Activated CD4-positive, alpha-beta T cell treated with anti-CD3 and anti-CD28 coated beads, Interleukin-2, amount 50 U/mL, for 4 hours (primary cell): Measurements from ENCODE around the gene ME2.
"Not testable (repeated sequence)": the region's sequence is repeated elsewhere in the genome, so short reads cannot be mapped to it uniquely, and the experiment has no call there.

Experiments
- DNase-seq, 2 experiments: peaks; one replicate each; pipeline ENCODE4 v3.0.0-alpha.2; 2020

ME2 gene

DNA sequence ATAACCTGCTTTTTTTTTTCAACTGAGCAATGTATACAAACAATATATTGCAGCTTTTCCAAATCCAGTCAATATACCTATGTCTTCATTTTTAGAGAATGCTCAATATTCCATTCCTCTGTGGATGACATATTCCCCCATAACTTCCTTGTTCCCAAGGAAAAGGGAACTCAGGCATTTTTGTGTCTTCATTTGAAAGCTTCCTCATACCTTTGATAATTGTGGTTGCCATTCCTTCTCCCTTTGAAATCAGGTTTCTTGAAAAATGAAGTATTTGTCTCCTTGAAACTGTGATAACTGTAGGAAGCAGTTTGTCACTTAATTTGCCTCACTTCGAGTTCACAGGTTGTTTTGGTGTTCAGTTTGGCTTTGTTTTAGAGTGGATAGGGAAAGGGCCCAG lies 102.5 kb downstream of the ME2 start:
- DNase-seq: no peak

DNA sequence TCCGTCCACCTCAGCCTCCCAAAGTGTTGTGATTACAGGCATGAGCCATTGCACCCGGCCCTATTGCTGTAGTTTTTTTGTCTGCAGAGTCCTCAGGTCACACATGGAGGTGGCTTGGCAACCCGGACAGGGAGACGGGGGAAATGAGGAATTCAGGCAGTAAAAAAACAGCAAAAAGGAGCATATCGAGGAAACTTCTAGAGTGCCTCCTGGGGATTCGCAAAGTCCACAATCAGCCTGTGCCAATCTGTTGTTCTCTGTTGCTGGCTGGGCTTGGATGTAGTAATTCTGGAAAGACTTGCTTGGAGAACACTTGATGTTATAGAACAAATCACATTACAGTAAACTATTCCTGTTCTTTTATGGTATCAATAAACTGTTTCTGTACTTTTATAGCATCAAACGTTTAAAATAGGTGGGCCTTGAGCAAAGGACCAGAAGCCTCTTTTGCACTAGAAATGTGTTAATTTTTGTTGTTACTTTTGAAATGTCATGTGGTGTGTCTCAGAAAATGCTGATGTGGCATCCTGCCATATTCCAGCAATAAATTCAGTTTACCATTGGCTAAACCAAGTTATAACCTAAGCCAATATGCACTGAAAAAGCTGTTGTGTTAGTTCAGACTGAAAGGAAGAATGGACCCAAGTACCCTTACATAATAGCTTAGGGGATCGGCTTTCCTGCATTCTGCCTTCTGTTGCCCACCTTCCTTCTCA lies 103.3 kb downstream of the ME2 start:
- DNase-seq: no peak

DNA sequence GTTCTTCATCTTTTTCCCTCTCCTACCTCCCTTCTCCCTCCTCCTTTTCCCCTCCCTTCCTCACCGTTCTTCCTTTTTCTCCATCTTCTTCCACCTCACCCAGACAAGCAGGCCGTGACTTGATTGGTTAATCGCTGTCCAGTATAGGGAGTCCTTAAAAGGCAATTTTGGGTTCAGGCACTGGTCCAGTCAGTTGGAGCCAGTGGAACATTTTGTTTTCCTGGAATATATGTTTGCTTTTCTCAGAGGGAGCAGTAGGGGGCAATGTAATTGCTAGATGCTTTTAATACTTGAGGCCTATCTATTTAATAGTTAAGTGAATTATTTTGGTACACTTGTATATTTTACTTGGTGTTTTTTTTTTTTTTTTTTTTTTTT lies 103.9 kb downstream of the ME2 start:
- DNase-seq: no peak

DNA sequence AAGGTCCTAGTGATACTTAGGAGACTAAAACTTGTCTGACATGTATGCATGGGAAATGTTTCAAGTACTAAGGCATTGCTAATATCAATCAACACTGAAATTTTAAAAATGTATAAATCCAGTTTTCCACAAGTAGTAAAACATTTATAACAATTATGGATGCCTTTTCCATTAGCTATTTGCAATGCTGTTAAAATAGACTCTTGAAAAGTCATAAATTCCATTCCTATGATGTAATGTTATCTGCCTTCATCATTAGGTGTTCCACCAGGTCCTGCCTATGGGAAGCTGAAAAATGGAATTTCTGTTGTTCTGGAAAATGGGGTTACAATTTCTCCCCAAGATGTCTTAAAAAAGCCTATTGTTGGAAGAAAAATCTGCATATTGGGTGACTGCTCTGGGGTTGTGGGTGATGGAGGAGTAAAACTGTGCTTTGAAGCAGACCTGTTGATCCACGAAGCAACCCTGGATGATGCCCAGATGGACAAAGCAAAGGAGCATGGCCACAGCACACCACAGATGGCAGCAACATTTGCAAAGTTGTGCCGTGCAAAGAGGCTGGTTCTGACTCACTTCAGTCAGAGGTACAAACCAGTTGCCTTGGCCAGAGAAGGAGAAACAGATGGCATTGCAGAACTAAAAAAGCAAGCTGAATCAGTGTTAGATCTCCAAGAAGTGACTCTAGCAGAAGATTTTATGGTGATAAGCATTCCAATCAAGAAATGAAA lies 107.6 kb downstream of the ME2 start:
- no peak for DNase-seq

DNA sequence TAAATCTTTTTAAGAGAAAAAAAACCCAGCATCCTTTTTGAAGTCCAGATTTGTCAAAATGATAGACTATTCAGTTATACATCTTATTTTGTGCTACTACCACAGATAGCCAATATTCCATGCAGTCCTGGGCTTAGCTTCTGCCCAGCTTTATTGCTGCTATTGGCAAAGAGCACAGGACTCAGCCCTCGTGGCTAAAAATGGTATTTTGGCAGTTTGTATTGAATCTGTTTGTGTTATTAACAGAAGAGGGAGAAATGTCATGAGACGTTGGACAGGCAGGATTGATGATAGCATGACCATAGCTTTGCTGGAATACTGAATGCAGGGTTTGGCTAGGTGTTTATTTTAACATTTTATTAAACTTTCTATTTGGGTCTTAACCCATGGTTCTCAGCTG lies 108.3 kb downstream of the ME2 start:
- DNase-seq: no peak

DNA sequence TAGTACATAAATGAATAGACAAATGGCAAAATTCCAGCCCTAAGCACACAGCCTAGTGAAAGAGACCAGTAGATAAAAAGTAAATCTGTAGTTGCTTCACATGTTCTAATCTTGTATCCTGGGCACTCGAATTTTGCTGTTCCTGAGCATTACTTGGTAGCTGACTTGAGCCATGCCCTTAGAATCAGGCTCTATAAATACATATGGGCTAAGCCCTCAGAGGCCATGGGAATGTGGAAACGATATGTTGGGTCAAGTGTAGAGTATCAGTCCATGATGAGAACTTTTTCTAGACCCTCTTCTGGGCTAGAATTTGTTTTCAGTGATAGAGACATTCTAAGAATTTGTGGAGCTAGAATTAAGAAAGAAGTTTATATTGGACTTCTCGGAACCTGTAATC lies 110.8 kb downstream of the ME2 start:
- DNase-seq: no peak

DNA sequence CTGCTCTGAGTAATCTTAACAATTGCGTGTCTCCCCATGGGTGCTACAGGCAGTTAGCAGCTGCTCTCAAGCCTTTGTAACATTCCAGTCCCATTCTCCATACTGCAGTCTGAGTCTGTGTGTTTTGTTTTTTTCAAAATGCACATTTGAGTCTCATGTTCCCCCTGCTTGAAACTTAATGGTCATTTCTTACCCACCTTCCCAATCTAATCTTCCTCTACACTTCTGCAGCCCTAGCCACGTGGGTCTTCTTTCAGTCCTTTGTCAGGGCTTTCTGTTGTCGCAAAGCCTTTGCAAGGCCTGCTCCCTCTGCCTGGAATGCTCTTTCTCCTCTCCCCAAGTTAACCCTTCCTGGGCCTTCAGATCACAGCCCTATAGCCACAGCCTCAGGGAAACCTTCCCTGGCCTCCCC lies 113.4 kb downstream of the ME2 start:
- DNase-seq: no peak

DNA sequence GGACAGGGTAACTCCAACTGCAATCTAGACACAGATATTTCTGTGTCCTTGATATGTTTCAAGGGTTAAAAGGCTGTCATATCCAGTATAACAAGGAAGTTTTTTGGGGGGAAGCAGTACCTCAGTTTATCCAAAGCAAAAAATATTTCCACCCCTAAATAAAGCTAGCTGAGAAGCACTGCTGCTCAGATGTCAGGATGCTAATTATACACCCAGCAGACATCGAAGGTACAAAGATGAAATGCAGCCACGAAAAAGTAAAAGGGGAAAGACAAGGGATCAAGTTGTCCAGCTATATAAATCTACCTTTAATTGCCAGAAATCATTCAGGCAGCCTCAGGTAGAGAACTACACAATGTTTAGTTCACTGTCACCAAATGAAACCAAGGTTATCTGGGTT lies 115.1 kb downstream of the ME2 start:
- no peak for DNase-seq

DNA sequence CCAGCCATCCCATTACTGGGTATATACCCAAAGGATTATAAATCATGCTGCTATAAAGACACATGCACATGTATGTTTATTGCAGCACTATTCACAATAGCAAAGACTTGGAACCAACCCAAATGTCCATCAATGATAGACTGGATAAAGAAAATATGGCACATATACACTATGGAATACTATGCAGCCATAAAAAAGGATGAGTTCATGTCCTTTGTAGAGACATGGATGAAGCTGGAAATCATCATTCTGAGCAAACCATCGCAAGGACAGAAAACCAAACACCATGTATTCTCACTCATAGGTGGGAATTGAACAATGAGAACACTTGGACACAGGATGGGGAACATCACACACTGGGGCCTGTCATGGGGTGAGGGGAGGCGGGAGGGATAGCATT lies 124.3 kb downstream of the ME2 start:
- DNase-seq: not testable (repeated sequence)
